Transverse colon (tissue), 4 donors: Measurements from ENCODE around the gene ZNF606. TPM values are rescaled to one million over a fixed set of nuclear protein-coding genes. Genes with fewer than 3 reads are reported as not detected.

ENCODE experiments used
- DNase-seq: peaks from one replicate; pipeline ENCODE4 v3.0.0-alpha.2; 2019
- H3K27ac ChIP-seq, 4 donors: fragments of 200-600 bp; sonication (generic); 2 replicates each; pipeline ENCODE4 v1.5.1; 2016 to 2018; ENCODE audit warnings: inconsistent platforms in 4 of 4
- H3K27me3 ChIP-seq: fragments of 200-600 bp; sonication (generic); 2 replicates; pipeline ENCODE4 v1.5.1; 2017; ENCODE audit warnings: inconsistent platforms
- H3K36me3 ChIP-seq, 4 donors: fragments of 200-600 bp; sonication (generic); 2 replicates each; pipeline ENCODE4 v1.5.1; 2017 to 2019; ENCODE audit warnings: inconsistent platforms in 4 of 4
- H3K4me1 ChIP-seq, 4 donors: fragments of 200-600 bp; sonication (generic); 2 replicates each; pipeline ENCODE4 v1.5.1; 2017 to 2020; ENCODE audit warnings: inconsistent platforms in 4 of 4
- H3K4me3 ChIP-seq, 4 donors: fragments of 200-600 bp; sonication (generic); 1 replicate in 1 of 4; 2 replicates in 3 of 4; pipeline versions ENCODE4 v1.5.1 to v1.6.1; 2017 to 2019; ENCODE audit warnings: inconsistent platforms in 4 of 4
- H3K9me3 ChIP-seq, 2 donors: fragments of 200-600 bp; sonication (generic); 2 replicates each; pipeline ENCODE4 v1.5.1; 2017 to 2019; ENCODE audit warnings: inconsistent platforms in 2 of 2
- EP300 ChIP-seq: sonication (generic); formaldehyde crosslinking; IDR thresholded peaks from one replicate; pipeline ENCODE4 v1.6.1; 2017; ENCODE audit warnings: antibody characterized with exemption, low read depth
- POLR2A ChIP-seq: fragments of 450-650 bp; IDR thresholded peaks from one replicate; pipeline ENCODE4 v1.6.1; 2016; ENCODE audit warnings: antibody characterized with exemption, mild to moderate bottlenecking, moderate library complexity
- POLR2AphosphoS5 ChIP-seq, 3 donors: sonication (generic); formaldehyde crosslinking; IDR thresholded peaks; one replicate each; pipeline ENCODE4 v1.6.1; 2016; ENCODE audit warnings: antibody characterized with exemption in 3 of 3
- WGBS, 2 donors: methylation state at CpG; one replicate each; pipeline ENCODE4 v1.1.5; 2018; ENCODE audit warnings: low coverage in 1 of 2; 5-methylcytosine and 5-hydroxymethylcytosine counted together
- in situ Hi-C, 4 donors: fragments of 200-750 bp; cut with MboI; loops; one replicate each; pipeline versions ENCODE4 v1.15.0 to v1.15.1; 2017; ENCODE audit warnings: low sequenced_read_pairs in 3 of 4, low pct_ligation_motif_present in 1 of 4, low pct_unique_long_range_greater_than_20kb in 1 of 4
- intact Hi-C: fragments of 100-400 bp; cut with DNase I; formaldehyde crosslinking; loops from one replicate; pipeline ENCODE4 v1.15.1; 2023; ENCODE audit warnings: low total_unique reads
- total RNA-seq, 4 donors: library from RNA; depleted of rRNA; stranded (reverse); fragments of >200 nt; gene quantifications; one replicate each; pipeline ENCODE4 v1.1.0, GENCODE V29; 2016
- TF ChIP-seq, protein P1 (sequence below), 5 experiments: fragments of 200-600 bp in 3 of 5; fragments of 450-650 bp in 2 of 5; sonication (generic) in 3 of 5; IDR thresholded peaks; 1 replicate in 2 of 5; 2 replicates in 3 of 5; pipeline ENCODE4 v1.5.1; 2016 to 2017; ENCODE audit warnings: antibody characterized with exemption in 5 of 5, inconsistent platforms in 3 of 5, mild to moderate bottlenecking in 2 of 5, moderate library complexity in 1 of 5

ZNF606 gene
- total RNA-seq, 4 donors from 2014 or later, result 13.7 to 27.7 (median 16.2) TPM

DNA sequence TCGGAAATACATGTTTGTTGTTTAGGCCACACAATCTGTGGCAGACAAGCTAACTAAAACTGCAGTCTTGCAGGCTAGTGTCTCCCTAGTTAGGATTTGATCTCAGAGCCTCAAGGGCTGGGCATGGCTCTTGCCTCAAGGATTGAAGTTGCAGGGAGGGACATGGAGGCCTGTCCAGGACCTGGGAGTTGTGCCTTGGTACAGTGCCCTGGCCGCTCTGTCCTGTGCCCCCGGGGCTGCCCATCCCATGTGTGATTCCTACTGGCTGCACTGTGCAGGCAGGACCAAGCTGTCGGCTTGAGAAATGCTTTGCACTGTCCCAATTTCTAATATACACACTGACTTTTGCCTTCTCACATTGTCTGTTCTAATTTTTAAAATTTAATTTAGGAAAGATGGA is 47.6 kb downstream of the ZNF606 start:
- in situ Hi-C loops (no loop called here), intact Hi-C loops (no loop called here)
- WGBS, 2 donors, result 80 to 90% methylated on average over 2 to 4 of the region's 4 CpGs
- no peaks in the 10 kb centered on the region for H3K4me1 ChIP-seq
- no peak for TF ChIP-seq EP300
- no peak for TF ChIP-seq POLR2AphosphoS5 (IDR thresholded peaks at IDR 0.05)
- TF ChIP-seq, protein P1, sequence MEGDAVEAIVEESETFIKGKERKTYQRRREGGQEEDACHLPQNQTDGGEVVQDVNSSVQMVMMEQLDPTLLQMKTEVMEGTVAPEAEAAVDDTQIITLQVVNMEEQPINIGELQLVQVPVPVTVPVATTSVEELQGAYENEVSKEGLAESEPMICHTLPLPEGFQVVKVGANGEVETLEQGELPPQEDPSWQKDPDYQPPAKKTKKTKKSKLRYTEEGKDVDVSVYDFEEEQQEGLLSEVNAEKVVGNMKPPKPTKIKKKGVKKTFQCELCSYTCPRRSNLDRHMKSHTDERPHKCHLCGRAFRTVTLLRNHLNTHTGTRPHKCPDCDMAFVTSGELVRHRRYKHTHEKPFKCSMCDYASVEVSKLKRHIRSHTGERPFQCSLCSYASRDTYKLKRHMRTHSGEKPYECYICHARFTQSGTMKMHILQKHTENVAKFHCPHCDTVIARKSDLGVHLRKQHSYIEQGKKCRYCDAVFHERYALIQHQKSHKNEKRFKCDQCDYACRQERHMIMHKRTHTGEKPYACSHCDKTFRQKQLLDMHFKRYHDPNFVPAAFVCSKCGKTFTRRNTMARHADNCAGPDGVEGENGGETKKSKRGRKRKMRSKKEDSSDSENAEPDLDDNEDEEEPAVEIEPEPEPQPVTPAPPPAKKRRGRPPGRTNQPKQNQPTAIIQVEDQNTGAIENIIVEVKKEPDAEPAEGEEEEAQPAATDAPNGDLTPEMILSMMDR (IDR thresholded peaks at IDR 0.05), result no peak
- TF ChIP-seq POLR2A, result no peak
- H3K9me3 ChIP-seq, result peaks cover 0 to 36% of the 10 kb centered on the region in 2 donors
- H3K27me3 ChIP-seq, result no peaks in the 10 kb centered on the region
- H3K4me3 ChIP-seq, result no peak overlapping the region
- no peak overlapping the region for H3K27ac ChIP-seq
- no peak for DNase-seq
- no peaks in the 10 kb centered on the region for H3K36me3 ChIP-seq

DNA sequence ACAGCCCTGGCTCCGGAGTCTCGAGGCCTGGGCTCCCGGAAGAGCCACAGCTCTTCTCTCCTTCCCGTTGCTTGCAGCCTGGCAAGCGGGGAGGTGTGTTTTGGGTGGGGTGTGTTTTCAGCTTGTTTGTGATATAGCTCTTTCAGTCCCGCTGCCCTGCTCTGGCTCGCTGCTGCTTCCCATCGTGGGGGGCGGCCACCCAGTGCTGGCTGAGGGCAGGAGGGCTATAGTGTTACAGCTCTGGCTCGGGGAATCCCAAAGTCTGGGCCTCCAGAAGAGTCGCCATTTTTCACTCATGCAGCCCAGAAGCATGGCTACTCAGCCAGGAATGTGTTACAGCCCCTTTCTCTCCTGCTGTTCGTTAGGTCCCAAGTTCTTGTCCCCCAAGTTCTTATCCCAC is 52.9 kb downstream of the ZNF606 start:
- Histone ChIP-seq H3K36me3 (no peaks in the 10 kb centered on the region), H3K4me1 (peaks cover 0 to 10% (median 9%) of the 10 kb centered on the region in 4 donors), H3K9me3 (peaks cover 3 to 11% of the 10 kb centered on the region in 2 donors), H3K4me3 (no peak overlapping the region), H3K27ac (no peak overlapping the region), H3K27me3 (no peaks in the 10 kb centered on the region)
- no peak for DNase-seq
- intact Hi-C loops, result loop anchor here (10.0 kb wide), 1 partner anchor 55 kb away; the partner anchor contains the start of gene ZNF606
- TF ChIP-seq POLR2AphosphoS5 (IDR thresholded peaks at IDR 0.05) (no peak), POLR2A (no peak), EP300 (no peak)
- TF ChIP-seq, protein P1 (IDR thresholded peaks at IDR 0.05), result no peak
- in situ Hi-C loops, result no loop called here
- WGBS, 2 donors, result 90 to 92% methylated on average over 2 to 12 of the region's 12 CpGs

DNA sequence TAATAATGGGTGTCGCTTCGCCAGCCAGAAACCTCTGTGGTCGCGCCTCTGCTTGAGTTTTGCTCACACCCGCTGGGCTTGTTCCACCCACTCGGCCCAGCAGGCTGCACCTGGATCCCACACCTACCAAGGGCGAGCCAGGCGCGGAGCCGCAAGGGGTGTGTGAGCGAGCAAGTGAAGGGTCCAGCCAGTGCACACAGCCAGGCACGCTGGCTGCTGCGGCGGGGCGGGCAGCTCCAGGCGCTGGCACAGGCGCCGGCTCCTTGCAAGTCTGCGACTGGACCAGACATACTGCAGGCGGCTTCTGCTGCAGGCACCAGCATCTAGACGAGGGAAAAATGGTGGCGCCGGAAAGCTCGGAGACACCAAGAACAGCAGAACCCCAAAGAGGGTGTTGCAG is 53.3 kb downstream of the ZNF606 start:
- intact Hi-C loops, result loop anchor here (10.0 kb wide), 1 partner anchor 56 kb away; the partner anchor contains the start of gene ZNF606
- H3K4me3 ChIP-seq, result no peak overlapping the region
- in situ Hi-C loops, result no loop called here
- H3K4me1 ChIP-seq, result peaks cover 0 to 10% (median 9%) of the 10 kb centered on the region in 4 donors
- DNase-seq, result no peak
- TF ChIP-seq, protein P1 (IDR thresholded peaks at IDR 0.05), result no peak
- TF ChIP-seq POLR2AphosphoS5 (IDR thresholded peaks at IDR 0.05), result no peak
- no peak for TF ChIP-seq POLR2A
- no peaks in the 10 kb centered on the region for H3K36me3 ChIP-seq
- WGBS, 2 donors, result 95% methylated on average over 22 of the region's 24 CpGs; no CpG with 5 or more reads in 1 of the 2 donors
- H3K27ac ChIP-seq, result no peak overlapping the region
- peaks cover 3 to 15% of the 10 kb centered on the region in 2 donors for H3K9me3 ChIP-seq
- H3K27me3 ChIP-seq, result no peaks in the 10 kb centered on the region

DNA sequence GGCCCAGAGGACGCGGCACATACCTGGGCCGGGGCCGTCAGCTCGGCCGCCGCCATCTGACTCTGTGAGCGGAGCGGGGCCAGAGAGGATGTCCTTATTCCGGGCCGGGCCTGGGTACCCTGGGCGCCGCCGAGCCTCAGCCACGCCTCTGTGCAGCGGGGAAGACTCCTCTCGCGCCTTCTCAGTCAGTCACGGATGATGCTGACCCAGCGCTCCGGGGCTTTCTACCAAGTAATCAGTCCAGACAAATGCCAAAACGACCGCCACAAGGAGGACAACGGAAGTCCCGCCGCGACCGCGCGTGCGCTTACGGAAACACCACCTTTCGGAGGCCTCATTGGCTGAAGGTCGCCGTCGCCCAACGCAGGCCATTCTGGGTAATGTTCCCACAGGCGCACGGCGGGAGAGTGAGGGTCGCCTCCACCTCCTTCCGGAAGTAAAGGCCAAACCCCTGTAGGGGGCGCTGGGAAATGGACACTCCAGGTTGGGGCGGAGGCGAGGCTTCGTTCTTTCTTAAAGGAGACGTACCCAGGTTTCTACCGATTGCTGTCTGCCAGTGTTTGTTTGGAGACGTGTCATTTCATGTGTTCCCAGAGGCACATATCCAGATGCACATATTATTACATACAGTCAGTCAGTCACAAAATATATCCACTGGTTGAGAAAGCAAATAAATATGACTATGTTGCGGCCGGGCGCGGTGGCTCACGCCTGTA is 55.0 kb downstream of the ZNF606 start, which contains the start of gene ZNF256:
TSS of gene ZNF256 (minus strand) at position 288 of the 716 bp plus-strand sequence. CDS start at position 56, 232 bp downstream.
- H3K9me3 ChIP-seq, result peaks cover 17 to 32% of the 10 kb centered on the region in 2 donors
- DNase-seq, result peak; percentile 94
- in situ Hi-C loops (no loop called here), intact Hi-C loops (loop anchor here (10.0 kb wide), 1 partner anchor 57 kb away; the partner anchor contains the start of gene ZNF606)
- peaks cover 0 to 17% (median 6%) of the 10 kb centered on the region in 4 donors for H3K36me3 ChIP-seq
- peak within 1 kb of the TSS; percentile 64 to 82 (median 75) for H3K27ac ChIP-seq
- TF ChIP-seq POLR2AphosphoS5 (IDR thresholded peaks at IDR 0.05) (peak in 2 of 3 donors; percentile 55 to 73), POLR2A (peak; percentile 36), EP300 (no peak)
- TF ChIP-seq, protein P1 (IDR thresholded peaks at IDR 0.05), result peak; percentile 39 to 76 (median 61)
- peaks cover 0 to 10% (median 9%) of the 10 kb centered on the region in 4 donors for H3K4me1 ChIP-seq
- H3K27me3 ChIP-seq, result no peaks in the 10 kb centered on the region
- H3K4me3 ChIP-seq, result peak within 1 kb of the TSS; percentile 64 to 82 (median 73)
- WGBS, 2 donors, result 0 to 16% methylated on average over 3 to 32 of the region's 54 CpGs
